Measurements from ENCODE around the gene PTGFRN. TPM values are rescaled to one million over a fixed set of nuclear protein-coding genes. Genes with fewer than 3 reads are reported as not detected.

PTGFRN gene
- total and polyA plus RNA-seq, 2 of the 8 experiments (the other 6 are each of a cell fraction or from before 2014, with no cell fraction given): 13.0 to 32.6 TPM

- no peak for TF ChIP-seq EP300 (IDR thresholded peaks at IDR 0.05; ENCODE audit: borderline replicate concordance in 1 of 2, low read depth in 2 of 2, low read length in 2 of 2)
- TF ChIP-seq TCF12 (IDR thresholded peaks at IDR 0.05; ENCODE audit: low read depth, low read length): no peak
- no peak for TF ChIP-seq KDM5A (IDR thresholded peaks at IDR 0.05; ENCODE audit: low read length)
Observed at GRCh38 chr1:116908266-116908665, 1.4 kb upstream of the PTGFRN start (continued).

Measured in H1 (cell line).